Measurements from ENCODE around the gene ASAP2.

Gene ASAP2

DNA sequence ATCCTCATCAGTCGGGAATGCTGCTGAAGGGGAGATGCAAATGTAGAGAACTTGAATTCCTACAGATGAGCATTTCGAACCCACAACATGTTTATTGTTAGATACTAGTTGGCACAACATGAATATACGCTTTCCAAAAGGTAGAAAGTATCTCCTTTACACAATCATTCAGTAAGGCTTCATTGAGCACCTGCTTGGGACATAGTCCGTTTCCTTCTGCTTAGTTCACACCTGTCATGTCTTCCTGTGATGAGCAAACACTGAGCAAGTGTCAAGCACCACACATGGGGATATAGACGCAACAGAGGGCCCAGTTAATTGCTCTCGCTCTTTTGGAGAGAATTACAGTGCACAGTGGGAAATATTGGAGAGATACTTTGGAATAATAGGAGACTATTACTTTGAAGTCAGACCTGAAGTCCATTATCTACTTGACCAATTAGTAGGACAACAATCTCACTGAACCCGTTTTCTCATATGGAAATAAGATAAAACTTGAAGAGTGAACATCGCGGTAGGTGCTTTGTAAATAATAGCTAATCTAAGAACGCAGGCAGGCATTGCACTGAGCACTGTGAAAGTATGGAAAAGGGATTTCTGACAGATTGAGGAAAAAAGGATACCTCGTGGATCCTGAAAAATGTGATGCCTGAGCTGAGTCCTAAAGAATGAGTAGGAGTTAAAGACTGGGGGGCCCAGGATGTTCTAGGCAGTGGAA is 218.0 kb downstream of the ASAP2 start:
- H4K20me1 ChIP-seq (ENCODE audit: insufficient read depth, low read length), result no peaks in the 10 kb centered on the region
- H3K4me3 ChIP-seq (ENCODE audit: low read depth, low read length, poor library complexity, severe bottlenecking), result peak overlapping the region; percentile 89
- H3K27ac ChIP-seq (ENCODE audit: low read depth, low read length, poor library complexity, severe bottlenecking), result peak overlapping the region; percentile 68
- H3K79me2 ChIP-seq (ENCODE audit: insufficient read depth, low read length), result peaks cover 38% of the 10 kb centered on the region
- no peaks in the 10 kb centered on the region for H3F3A ChIP-seq (ENCODE audit: insufficient read depth, low read length)
- H3K9me3 ChIP-seq (ENCODE audit: low read length), result no peaks in the 10 kb centered on the region
- H3K9ac ChIP-seq (ENCODE audit: low read length), result peak overlapping the region; percentile 94
- no peak overlapping the region for H2AFZ ChIP-seq (ENCODE audit: low read length)
- H3K27me3 ChIP-seq (ENCODE audit: insufficient read depth, low read length), result no peaks in the 10 kb centered on the region
- peaks cover 24% of the 10 kb centered on the region for H3K36me3 ChIP-seq (ENCODE audit: insufficient read depth, low read length)
- peak overlapping the region; percentile 98 for H3K4me2 ChIP-seq (ENCODE audit: low read length)
- TF ChIP-seq EZH2 (IDR thresholded peaks at IDR 0.05; ENCODE audit: borderline replicate concordance, low read length), result no peak
- TF ChIP-seq, protein P1, sequence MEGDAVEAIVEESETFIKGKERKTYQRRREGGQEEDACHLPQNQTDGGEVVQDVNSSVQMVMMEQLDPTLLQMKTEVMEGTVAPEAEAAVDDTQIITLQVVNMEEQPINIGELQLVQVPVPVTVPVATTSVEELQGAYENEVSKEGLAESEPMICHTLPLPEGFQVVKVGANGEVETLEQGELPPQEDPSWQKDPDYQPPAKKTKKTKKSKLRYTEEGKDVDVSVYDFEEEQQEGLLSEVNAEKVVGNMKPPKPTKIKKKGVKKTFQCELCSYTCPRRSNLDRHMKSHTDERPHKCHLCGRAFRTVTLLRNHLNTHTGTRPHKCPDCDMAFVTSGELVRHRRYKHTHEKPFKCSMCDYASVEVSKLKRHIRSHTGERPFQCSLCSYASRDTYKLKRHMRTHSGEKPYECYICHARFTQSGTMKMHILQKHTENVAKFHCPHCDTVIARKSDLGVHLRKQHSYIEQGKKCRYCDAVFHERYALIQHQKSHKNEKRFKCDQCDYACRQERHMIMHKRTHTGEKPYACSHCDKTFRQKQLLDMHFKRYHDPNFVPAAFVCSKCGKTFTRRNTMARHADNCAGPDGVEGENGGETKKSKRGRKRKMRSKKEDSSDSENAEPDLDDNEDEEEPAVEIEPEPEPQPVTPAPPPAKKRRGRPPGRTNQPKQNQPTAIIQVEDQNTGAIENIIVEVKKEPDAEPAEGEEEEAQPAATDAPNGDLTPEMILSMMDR (IDR thresholded peaks at IDR 0.05; ENCODE audit: low read length), result no peak
- peaks cover 39% of the 10 kb centered on the region for H3K4me1 ChIP-seq (ENCODE audit: insufficient read depth, low read length, severe bottlenecking)
- H3K9me2 ChIP-seq (ENCODE audit: low read depth, low read length), result no peaks in the 10 kb centered on the region

DNA sequence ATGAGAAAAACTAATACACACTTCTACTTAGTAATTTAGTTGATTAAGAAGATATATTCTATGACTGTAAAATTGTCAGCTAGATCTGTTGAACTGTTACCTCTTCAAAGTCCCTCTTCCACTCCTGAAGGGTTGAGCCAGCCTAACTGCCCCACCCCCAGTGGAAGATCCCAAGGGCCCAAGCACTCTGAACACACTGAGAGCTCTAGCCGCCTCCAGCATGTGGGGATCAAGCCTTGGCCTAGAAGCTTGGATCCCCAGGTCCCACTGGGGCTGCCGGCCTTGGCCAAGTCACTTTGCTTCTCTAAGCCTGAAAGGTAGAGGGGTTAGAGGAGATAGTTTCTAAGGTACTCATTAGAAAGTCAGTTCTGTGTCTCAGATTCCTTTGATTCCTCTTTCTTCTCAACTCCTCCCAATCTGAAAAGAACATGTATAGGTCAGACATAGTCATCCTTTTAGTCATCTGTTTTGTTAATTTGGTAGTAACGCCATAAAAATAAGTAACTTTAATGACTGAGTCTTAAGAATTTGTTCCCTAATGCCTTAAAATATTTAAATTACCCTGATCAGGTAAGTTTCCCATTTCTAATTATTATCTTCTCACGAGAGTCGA is 222.5 kb downstream of the ASAP2 start:
- TF ChIP-seq EZH2 (IDR thresholded peaks at IDR 0.05; ENCODE audit: borderline replicate concordance, low read length), result no peak
- TF ChIP-seq, protein P1 (IDR thresholded peaks at IDR 0.05; ENCODE audit: low read length), result no peak
- Histone ChIP-seq H3K79me2 (ENCODE audit: insufficient read depth, low read length) (peaks cover 12% of the 10 kb centered on the region), H3K4me2 (ENCODE audit: low read length) (no peak overlapping the region), H2AFZ (ENCODE audit: low read length) (no peak overlapping the region), H3K9ac (ENCODE audit: low read length) (no peak overlapping the region), H3K36me3 (ENCODE audit: insufficient read depth, low read length) (peaks cover 66% of the 10 kb centered on the region), H3F3A (ENCODE audit: insufficient read depth, low read length) (no peaks in the 10 kb centered on the region), H3K4me3 (ENCODE audit: low read depth, low read length, poor library complexity, severe bottlenecking) (no peak overlapping the region), H3K9me3 (ENCODE audit: low read length) (no peaks in the 10 kb centered on the region), H3K27me3 (ENCODE audit: insufficient read depth, low read length) (no peaks in the 10 kb centered on the region), H4K20me1 (ENCODE audit: insufficient read depth, low read length) (no peaks in the 10 kb centered on the region), H3K4me1 (ENCODE audit: insufficient read depth, low read length, severe bottlenecking) (peaks cover 15% of the 10 kb centered on the region), H3K9me2 (ENCODE audit: low read depth, low read length) (no peaks in the 10 kb centered on the region), H3K27ac (ENCODE audit: low read depth, low read length, poor library complexity, severe bottlenecking) (no peak overlapping the region)

DNA sequence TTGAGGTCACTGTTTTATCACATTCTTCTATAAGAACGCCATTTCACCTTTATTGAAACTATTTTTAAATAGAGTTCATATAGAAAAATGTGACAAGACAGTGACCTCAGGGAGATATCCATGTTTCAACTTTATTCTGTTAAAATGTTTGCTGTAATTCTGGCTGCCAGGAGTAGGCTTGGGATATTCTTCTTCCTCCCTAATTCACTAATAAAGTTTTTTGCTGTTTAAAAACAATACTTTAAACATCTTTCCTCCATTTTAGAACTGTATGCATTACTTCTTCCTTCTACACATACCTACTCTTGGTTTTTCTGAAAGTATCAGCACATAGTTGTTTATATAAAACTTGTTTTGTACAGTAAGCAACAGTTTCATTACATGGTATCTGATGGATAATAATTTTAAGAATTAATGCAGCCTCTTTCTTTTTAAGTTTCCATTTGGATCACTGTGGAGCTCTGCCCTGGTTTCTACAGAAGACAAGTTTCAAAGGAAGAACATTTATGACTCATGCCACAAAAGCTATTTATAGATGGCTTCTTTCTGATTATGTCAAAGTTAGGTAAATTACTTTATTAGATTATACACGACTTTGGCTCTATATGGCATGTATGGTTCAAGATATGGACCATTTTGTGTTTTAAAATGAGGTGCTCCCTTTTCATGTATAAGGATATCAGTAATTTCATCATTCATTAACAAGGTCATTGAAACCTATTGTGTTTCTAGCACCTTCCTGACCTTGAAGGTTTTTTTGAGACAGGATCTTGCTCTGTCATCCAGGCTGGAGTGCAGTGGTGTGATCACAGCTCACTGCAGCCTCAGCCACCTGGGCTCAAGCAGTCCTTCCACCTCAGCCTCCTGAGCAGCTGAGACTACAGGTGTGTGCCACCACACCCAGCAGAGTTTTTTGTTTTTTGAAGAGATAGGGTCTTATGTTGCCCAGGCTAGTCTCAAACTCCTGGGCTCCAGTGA is 224.0 kb downstream of the ASAP2 start:
- TF ChIP-seq, protein P1 (IDR thresholded peaks at IDR 0.05; ENCODE audit: low read length), result no peak
- no peak for TF ChIP-seq EZH2 (IDR thresholded peaks at IDR 0.05; ENCODE audit: borderline replicate concordance, low read length)
- no peak overlapping the region for H3K4me3 ChIP-seq (ENCODE audit: low read depth, low read length, poor library complexity, severe bottlenecking)

More for the DNA sequence above, 224.0 kb downstream of the ASAP2 start:
- Histone ChIP-seq H3K9me2 (ENCODE audit: low read depth, low read length) (no peaks in the 10 kb centered on the region), H3K79me2 (ENCODE audit: insufficient read depth, low read length) (no peaks in the 10 kb centered on the region), H3K9ac (ENCODE audit: low read length) (no peak overlapping the region), H3K4me1 (ENCODE audit: insufficient read depth, low read length, severe bottlenecking) (peaks cover under 1% of the 10 kb centered on the region), H2AFZ (ENCODE audit: low read length) (no peak overlapping the region), H3K9me3 (ENCODE audit: low read length) (no peaks in the 10 kb centered on the region), H3K4me2 (ENCODE audit: low read length) (no peak overlapping the region), H3K36me3 (ENCODE audit: insufficient read depth, low read length) (peaks cover 73% of the 10 kb centered on the region), H3K27me3 (ENCODE audit: insufficient read depth, low read length) (no peaks in the 10 kb centered on the region), H3K27ac (ENCODE audit: low read depth, low read length, poor library complexity, severe bottlenecking) (no peak overlapping the region), H4K20me1 (ENCODE audit: insufficient read depth, low read length) (no peaks in the 10 kb centered on the region), H3F3A (ENCODE audit: insufficient read depth, low read length) (no peaks in the 10 kb centered on the region)
